HepG2 (cell line): ENCODE results near the gene STARD10. TPM values are rescaled to one million over a fixed set of nuclear protein-coding genes. Genes with fewer than 3 reads are reported as not detected.

Source experiments
- ATF5 ChIP-seq: sonication (generic); formaldehyde crosslinking; IDR thresholded peaks from 2 replicates; pipeline ENCODE4 v1.4.0; 2020; ENCODE audit warnings: mild to moderate bottlenecking, low read depth, missing genetic modification reagents
- HNRNPLL ChIP-seq: fragments of 200-400 bp; formaldehyde crosslinking; IDR thresholded peaks from 2 replicates; pipeline ENCODE4 v1.6.1; 2017; ENCODE audit warnings: mild to moderate bottlenecking, low read depth, low read length; ENCODE audit not compliant: poor library complexity, severe bottlenecking
- IKZF1 ChIP-seq: fragments of 450-650 bp; IDR thresholded peaks from 2 replicates; pipeline ENCODE4 v1.7.1; 2016
- MAX ChIP-seq: IDR thresholded peaks from 2 replicates; pipeline ENCODE4 v1.6.1; 2012; ENCODE audit warnings: inconsistent platforms
- PRMT3 ChIP-seq: sonication (generic); formaldehyde crosslinking; IDR thresholded peaks from 2 replicates; pipeline ENCODE4 v1.8.1; 2022; ENCODE audit warnings: low read depth, mild to moderate bottlenecking, moderate library complexity, missing genetic modification reagents, borderline replicate concordance
- RBAK ChIP-seq: sonication (generic); formaldehyde crosslinking; IDR thresholded peaks from 2 replicates; pipeline ENCODE4 v1.5.1; 2020; ENCODE audit warnings: mild to moderate bottlenecking, missing genetic modification reagents
- SCMH1 ChIP-seq: sonication (generic); formaldehyde crosslinking; IDR thresholded peaks from 2 replicates; pipeline ENCODE4 v1.9.0; 2021; ENCODE audit warnings: missing genetic modification reagents, mild to moderate bottlenecking, borderline replicate concordance
- TGIF2 ChIP-seq: IDR thresholded peaks from 2 replicates; pipeline ENCODE4 v1.6.1; 2016; ENCODE audit warnings: control low read depth, missing compliant biosample characterization
- ZFP36 ChIP-seq: fragments of 150-350 bp; IDR thresholded peaks from 2 replicates; pipeline ENCODE4 v1.6.1; 2018; ENCODE audit warnings: borderline replicate concordance, low read length, low read depth; ENCODE audit not compliant: partially characterized antibody
- ZHX2 ChIP-seq, 2 experiments: sonication (generic) in 1 of 2; formaldehyde crosslinking in 1 of 2; IDR thresholded peaks; 2 replicates each; pipeline versions ENCODE4 v1.6.1 to v1.9.0; 2014 to 2022; ENCODE audit warnings: antibody characterized with exemption in 1 of 2, borderline replicate concordance in 1 of 2, inconsistent platforms in 1 of 2, low read depth in 1 of 2, missing genetic modification reagents in 1 of 2
- ZNF839 ChIP-seq: sonication (generic); formaldehyde crosslinking; IDR thresholded peaks from 2 replicates; pipeline ENCODE4 v1.4.0; 2020; ENCODE audit warnings: missing genetic modification reagents, mild to moderate bottlenecking, borderline replicate concordance
- polyA plus RNA-seq, 8 experiments: library from polyadenylated mRNA; depleted of rRNA in 3 of 8; stranded (reverse) in 7 of 8; unstranded in 1 of 8; fragments of >200 nt; fragmentation: Illumina TruSeq in 4 of 8; extraction: Trizol in 4 of 8; gene quantifications; 2 replicates each; pipeline versions ENCODE4 v1.2.1 to v1.2.3, GENCODE V29; 2011 to 2016; ENCODE audit warnings: low read depth in 4 of 8, missing spikeins in 1 of 8, mixed read lengths in 1 of 8; ENCODE audit not compliant: insufficient read depth in 1 of 8
- total RNA-seq, 5 experiments: library from RNA; depleted of rRNA; stranded (reverse); fragments of >200 nt; fragmentation: Illumina TruSeq; extraction: Trizol; gene quantifications; 2 replicates each; pipeline ENCODE4 v1.2.3, GENCODE V29; 2016; ENCODE audit warnings: low read depth in 1 of 5
- TF ChIP-seq, protein P1 (sequence below): sonication (generic); formaldehyde crosslinking; IDR thresholded peaks from 2 replicates; pipeline ENCODE4 v1.5.1; 2020; ENCODE audit warnings: missing genetic modification reagents, mild to moderate bottlenecking, borderline replicate concordance
- TF ChIP-seq, protein P2 (sequence below): sonication (generic); formaldehyde crosslinking; conservative IDR thresholded peaks from 2 replicates; pipeline ENCODE4 v1.8.0; 2022; ENCODE audit warnings: mild to moderate bottlenecking, moderate library complexity, missing genetic modification reagents
- TF ChIP-seq, protein P3 (sequence below): IDR thresholded peaks from 2 replicates; pipeline ENCODE4 v1.6.1; 2016; ENCODE audit warnings: missing biosample characterization, missing genetic modification reagents, low read depth

Gene STARD10
- total and polyA plus RNA-seq, 2 of the 13 experiments (the other 11 are each of a cell fraction or from before 2014, with no cell fraction given) = 260 to 341 TPM

DNA sequence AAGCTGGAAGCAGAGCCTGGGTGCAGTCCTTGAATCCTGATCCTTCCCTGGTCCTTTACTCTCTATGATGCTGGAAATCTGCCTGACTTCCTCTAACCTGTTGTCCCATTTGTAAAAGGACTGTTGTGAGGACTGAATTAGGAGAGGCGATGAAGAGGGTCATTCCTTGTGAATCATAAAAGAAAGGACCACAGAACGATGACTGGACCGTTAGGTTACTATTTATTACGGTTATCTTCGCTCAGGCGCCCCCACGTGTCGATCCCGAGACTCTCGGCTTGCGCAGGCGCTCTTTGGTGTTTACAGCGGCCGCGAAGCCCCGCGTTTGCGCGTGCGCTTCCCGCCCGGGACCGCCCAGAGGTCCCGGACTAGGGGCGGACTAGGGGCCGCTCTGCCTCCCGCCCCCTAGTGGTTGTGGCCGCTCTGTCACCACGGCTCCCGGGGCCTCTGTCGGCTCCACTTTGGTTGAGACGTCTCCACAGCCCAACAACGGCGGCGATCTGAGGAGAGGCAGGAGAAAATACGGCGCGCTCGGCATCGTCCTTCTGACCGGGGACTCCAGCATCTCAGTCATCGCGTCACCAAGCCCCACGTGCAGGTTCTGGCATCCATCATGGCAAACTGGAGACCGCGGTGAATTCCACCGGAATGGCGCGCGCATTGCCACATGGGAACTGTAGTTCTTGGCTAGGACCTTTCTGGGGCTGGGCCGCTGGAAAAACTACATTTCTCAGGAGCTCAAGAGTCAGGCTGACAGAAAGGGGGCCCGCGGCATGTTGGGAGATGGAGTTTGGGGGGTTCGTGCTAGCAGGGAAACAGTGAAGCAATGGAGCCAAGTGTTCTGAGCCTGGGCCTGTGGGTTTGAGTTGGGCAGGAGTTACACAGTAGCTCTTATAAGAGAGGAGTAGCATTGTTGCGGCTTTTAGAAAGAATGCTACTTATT is at the start of gene STARD10 (continued):
- TF ChIP-seq, protein P1, sequence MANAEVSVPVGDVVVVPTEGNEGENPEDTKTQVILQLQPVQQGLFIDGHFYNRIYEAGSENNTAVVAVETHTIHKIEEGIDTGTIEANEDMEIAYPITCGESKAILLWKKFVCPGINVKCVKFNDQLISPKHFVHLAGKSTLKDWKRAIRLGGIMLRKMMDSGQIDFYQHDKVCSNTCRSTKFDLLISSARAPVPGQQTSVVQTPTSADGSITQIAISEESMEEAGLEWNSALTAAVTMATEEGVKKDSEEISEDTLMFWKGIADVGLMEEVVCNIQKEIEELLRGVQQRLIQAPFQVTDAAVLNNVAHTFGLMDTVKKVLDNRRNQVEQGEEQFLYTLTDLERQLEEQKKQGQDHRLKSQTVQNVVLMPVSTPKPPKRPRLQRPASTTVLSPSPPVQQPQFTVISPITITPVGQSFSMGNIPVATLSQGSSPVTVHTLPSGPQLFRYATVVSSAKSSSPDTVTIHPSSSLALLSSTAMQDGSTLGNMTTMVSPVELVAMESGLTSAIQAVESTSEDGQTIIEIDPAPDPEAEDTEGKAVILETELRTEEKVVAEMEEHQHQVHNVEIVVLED (CRISPR knock-in tag) = peak; percentile 80
- TF ChIP-seq MAX = peak; percentile 78
- TF ChIP-seq ZNF839 (CRISPR knock-in tag) = peak; percentile 74; the same call in 1 of the 2 replicates
- TF ChIP-seq HNRNPLL = peak; percentile 40
- TF ChIP-seq SCMH1 (CRISPR knock-in tag) = no peak
- TF ChIP-seq RBAK = no peak
- TF ChIP-seq ZFP36 = no peak
- peak; percentile 86 for TF ChIP-seq ZHX2 (IDR thresholded peaks at IDR 0.05; ENCODE audit: low read depth)
- TF ChIP-seq ZHX2 (CRISPR knock-in tag; IDR thresholded peaks at IDR 0.05; ENCODE audit: borderline replicate concordance) = no peak
- no peak for TF ChIP-seq PRMT3
- TF ChIP-seq, protein P2, sequence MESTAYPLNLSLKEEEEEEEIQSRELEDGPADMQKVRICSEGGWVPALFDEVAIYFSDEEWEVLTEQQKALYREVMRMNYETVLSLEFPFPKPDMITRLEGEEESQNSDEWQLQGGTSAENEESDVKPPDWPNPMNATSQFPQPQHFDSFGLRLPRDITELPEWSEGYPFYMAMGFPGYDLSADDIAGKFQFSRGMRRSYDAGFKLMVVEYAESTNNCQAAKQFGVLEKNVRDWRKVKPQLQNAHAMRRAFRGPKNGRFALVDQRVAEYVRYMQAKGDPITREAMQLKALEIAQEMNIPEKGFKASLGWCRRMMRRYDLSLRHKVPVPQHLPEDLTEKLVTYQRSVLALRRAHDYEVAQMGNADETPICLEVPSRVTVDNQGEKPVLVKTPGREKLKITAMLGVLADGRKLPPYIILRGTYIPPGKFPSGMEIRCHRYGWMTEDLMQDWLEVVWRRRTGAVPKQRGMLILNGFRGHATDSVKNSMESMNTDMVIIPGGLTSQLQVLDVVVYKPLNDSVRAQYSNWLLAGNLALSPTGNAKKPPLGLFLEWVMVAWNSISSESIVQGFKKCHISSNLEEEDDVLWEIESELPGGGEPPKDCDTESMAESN (CRISPR knock-in tag) = peak; percentile 19; the same call in 1 of the 2 replicates
- TF ChIP-seq TGIF2 (CRISPR knock-in tag) = 0 out of 2 replicates have a peak, but pooled peaks have one; percentile 46
- 0 out of 2 replicates have a peak, but pooled peaks have one; percentile 1 for TF ChIP-seq ATF5
- TF ChIP-seq, protein P3, sequence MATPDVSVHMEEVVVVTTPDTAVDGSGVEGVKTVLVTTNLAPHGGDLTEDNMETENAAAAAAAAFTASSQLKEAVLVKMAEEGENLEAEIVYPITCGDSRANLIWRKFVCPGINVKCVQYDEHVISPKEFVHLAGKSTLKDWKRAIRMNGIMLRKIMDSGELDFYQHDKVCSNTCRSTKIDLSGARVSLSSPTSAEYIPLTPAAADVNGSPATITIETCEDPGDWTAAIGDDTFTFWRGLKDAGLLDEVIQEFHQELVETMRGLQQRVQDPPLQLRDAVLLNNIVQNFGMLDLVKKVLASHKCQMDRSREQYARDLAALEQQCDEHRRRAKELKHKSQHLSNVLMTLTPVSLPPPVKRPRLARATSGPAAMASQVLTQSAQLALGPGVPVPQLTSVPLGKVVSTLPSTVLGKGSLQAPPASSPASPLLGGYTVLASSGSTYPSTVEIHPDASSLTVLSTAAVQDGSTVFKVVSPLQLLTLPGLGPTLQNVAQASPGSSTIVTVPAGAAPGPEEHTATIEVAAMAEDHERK (CRISPR knock-in tag) = no peak; the same call in 1 of the 2 replicates
- no peak for TF ChIP-seq IKZF1
